Measurements from ENCODE around the gene ANKRD7.

The ANKRD7 gene, protein sequence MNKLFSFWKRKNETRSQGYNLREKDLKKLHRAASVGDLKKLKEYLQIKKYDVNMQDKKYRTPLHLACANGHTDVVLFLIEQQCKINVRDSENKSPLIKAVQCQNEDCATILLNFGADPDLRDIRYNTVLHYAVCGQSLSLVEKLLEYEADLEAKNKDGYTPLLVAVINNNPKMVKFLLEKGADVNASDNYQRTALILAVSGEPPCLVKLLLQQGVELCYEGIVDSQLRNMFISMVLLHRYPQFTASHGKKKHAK
- total RNA-seq: 0 to 0.74 (median 0.19) reads per million in 9 experiments

DNA sequence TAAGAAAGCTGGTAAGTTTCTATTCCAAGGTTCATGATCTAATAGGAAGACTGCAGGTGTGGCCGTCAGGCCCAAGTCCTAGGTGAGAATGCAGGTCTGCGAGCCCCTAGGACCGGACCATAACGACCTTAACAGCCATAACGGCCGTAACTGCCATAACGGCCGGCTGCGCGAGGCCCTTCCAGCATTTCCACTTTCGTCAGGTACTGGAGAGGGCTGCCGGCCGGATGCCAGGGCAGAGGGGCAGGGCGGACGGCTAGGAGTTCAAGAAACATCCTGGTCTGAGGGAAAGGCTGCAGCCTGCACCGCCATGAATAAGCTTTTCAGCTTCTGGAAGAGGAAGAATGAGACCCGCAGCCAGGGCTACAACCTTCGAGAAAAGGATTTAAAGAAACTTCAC, at the start of gene ANKRD7:
Gene ANKRD7 (plus strand): TSS at position 184 of the 400 bp plus-strand sequence. CDS start 127 bp downstream, at position 311.
- Mint-ChIP-seq H3K36me3 (ENCODE audit: insufficient read depth) (no peaks in the 10 kb centered on the region), H3K27ac (no peak within 1 kb of the TSS), H3K4me1 (ENCODE audit: low read depth in 2 of 2) (no peaks in the 10 kb centered on the region), H3K4me3 (no peak within 1 kb of the TSS), H3K27me3 (peaks cover 0 to 15% of the 10 kb centered on the region in 2 donors), H3K9me3 (no peaks in the 10 kb centered on the region)
- no peak for DNase-seq
- no peak for ATAC-seq (replicated peaks)

DNA sequence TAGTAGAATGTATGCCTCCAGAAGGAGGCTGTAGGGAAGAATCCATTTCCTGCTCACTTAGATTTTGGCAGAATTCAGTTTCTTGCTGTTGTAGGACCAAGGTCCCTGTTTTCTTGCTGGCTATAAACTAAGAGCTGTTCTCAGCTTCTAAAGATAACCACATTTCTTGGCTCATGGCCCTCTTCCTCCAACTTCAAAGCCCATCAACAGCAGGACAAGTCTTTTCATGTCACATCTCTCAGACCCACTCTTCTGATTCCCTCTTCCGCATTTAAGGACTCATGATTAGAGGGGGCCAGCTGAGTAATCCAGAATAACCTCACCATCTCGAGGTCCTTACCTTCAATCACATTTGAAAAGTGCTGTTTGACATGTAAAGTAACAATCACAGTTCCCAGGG, 48.8 kb upstream of the ANKRD7 start:
- Mint-ChIP-seq H3K9me3 (no peaks in the 10 kb centered on the region), H3K27me3 (peaks cover 24 to 29% of the 10 kb centered on the region in 2 donors), H3K4me1 (ENCODE audit: low read depth in 2 of 2) (no peaks in the 10 kb centered on the region), H3K4me3 (no peak overlapping the region), H3K27ac (no peak overlapping the region), H3K36me3 (ENCODE audit: insufficient read depth) (peaks cover 8% of the 10 kb centered on the region)
- DNase-seq: no peak
- ATAC-seq (replicated peaks): no peak

DNA sequence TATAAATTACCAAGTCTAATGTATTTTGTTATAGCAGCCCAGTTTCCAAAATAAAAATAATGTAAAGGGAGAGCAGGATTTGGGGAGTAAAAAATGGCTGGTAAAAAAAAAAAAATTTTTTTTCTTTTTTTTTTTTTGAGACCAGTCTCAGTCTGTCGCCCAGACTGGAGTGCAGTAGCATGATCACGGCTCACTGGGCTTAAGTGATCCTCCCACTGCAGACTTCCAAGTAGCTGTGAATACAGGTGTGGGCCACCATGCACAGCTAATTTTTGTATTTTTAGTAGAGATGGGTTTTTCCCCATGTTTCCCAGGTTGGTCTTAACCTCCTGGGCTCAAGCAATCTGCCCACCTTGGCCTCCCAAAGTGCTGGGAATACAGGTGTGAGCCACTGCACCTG, 45.3 kb upstream of the ANKRD7 start:
- Mint-ChIP-seq H3K9me3 (no peaks in the 10 kb centered on the region), H3K27me3 (peaks cover 0 to 10% of the 10 kb centered on the region in 2 donors), H3K4me3 (no peak overlapping the region), H3K4me1 (ENCODE audit: low read depth in 2 of 2) (peaks cover 4 to 8% of the 10 kb centered on the region in 2 donors), H3K36me3 (ENCODE audit: insufficient read depth) (peaks cover 26% of the 10 kb centered on the region), H3K27ac (no peak overlapping the region)
- ATAC-seq (replicated peaks) (no peak), DNase-seq (no peak)

DNA sequence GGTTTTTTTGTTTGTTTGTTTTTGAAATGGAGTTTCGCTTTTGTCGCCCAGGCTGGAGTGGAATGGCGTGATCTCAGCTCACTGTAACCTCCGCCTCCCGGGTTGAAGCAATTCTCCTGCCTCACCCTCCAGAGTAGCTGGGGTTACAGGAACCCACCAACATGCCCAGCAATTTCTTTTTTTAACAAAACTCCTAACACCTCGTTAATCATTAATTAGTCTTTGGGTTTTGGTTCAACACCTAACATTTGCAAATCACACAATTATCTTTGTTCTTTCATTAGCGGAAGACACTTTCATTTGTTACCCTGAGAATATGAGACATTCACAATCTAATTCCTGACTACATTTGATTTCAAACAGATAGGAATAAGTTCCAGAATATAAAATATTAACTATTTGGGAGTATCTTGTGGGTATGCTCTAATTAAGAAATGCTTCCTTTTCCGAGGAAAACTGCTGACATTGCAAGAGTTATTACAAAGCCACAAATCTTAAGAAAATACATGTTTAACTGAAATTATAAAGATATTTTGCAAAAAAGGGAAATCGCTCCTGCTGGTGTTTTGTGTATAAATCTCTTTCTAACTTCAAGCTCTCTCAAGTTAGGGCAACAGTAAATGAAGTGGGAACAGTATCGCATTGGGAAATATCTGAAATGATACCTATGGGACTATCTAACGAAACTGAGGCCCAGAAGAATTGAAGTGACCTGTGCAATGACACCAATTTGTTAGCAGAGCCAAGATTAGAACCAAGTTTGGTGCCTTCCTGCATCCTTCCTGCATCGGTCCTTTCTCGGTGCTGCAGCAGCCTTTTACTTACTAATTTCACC, 41.7 kb upstream of the ANKRD7 start:
- H3K4me1 Mint-ChIP-seq (ENCODE audit: low read depth in 2 of 2): peaks cover 18 to 31% of the 10 kb centered on the region in 2 donors

DNA sequence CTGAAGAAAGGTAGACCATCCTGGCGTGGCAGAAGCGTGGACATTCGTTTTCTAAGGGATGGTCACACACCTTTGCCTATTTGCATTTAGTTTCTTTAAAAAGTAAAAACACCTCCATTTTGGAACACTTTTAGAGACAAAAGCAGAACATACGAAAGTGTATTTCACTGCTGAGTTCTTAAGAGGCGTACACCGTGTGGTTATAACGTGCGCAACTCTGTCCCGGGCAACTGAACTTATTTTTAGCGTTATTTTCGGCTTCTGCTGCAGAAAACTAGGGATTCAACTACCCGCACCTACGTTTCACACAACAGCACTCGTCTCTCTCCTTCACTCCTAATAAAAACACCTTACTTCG, 41.1 kb upstream of the ANKRD7 start:
- peak overlapping the region; percentile 88 to 92 for H3K4me3 Mint-ChIP-seq
- H3K27ac Mint-ChIP-seq: peak overlapping the region; percentile 95 to 99
- peak; percentile 14 for ATAC-seq (replicated peaks)
- peaks cover 18 to 35% of the 10 kb centered on the region in 2 donors for H3K4me1 Mint-ChIP-seq (ENCODE audit: low read depth in 2 of 2)
- H3K27me3 Mint-ChIP-seq: no peaks in the 10 kb centered on the region
- peaks cover 41% of the 10 kb centered on the region for H3K36me3 Mint-ChIP-seq (ENCODE audit: insufficient read depth)
- DNase-seq: no peak
- H3K9me3 Mint-ChIP-seq: no peaks in the 10 kb centered on the region

More for the DNA sequence above, 41.7 kb upstream of the ANKRD7 start:
- DNase-seq (no peak), ATAC-seq (replicated peaks) (no peak)
- Mint-ChIP-seq H3K27me3 (no peaks in the 10 kb centered on the region), H3K9me3 (no peaks in the 10 kb centered on the region), H3K4me3 (peak overlapping the region; percentile 88 to 92), H3K27ac (peak overlapping the region; percentile 95 to 99), H3K36me3 (ENCODE audit: insufficient read depth) (peaks cover 37% of the 10 kb centered on the region)

DNA sequence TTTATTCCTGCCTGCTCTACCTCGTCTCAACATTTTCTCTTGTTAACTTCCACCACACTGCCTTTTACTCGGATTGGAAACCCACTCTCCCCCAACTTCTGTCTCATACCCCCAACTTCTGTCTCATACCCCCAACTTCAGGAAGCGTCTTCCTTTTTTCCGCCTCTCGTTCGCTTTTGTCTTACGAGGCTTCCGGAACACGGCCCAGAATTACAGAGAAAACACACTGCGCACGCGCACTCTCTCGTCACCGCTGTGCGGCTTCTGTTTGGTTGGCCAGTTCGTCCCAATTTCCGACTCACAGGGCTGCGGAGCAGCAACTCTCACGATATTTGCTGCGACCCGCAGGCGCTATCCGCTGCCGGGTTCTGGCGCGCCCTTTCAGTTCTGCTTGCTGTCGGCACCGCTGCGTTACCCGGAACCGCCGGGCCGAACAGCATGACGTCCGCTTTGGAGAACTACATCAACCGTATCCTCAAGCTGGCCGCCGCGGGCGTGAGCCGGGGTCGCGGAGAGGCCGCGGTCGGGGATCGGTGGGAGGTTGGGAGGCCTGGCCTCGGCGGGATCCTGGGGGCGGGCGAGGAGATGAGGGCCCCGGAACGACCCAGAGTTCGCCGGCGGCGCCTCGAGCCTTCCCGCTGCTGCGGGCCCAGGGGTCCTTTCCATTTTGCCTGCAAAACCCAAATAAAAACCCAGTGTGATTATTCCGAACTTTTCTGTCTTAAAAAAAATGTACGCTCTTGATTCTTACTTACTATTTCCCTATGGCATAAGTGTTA, 40.5 kb upstream of the ANKRD7 start, which contains the start of gene LSM8:
Gene LSM8 (plus strand): TSS at position 379 of the 779 bp plus-strand sequence. CDS start 60 bp downstream, at position 439.
- Mint-ChIP-seq H3K27me3 (no peaks in the 10 kb centered on the region), H3K4me3 (peak within 1 kb of the TSS; percentile 88 to 92), H3K4me1 (ENCODE audit: low read depth in 2 of 2) (peaks cover 18 to 35% of the 10 kb centered on the region in 2 donors), H3K27ac (peak within 1 kb of the TSS; percentile 95 to 99), H3K9me3 (no peaks in the 10 kb centered on the region), H3K36me3 (ENCODE audit: insufficient read depth) (peaks cover 47% of the 10 kb centered on the region)
- DNase-seq (peak; percentile 95 to 96 (median 96)), ATAC-seq (replicated peaks) (peak; percentile 97)

DNA sequence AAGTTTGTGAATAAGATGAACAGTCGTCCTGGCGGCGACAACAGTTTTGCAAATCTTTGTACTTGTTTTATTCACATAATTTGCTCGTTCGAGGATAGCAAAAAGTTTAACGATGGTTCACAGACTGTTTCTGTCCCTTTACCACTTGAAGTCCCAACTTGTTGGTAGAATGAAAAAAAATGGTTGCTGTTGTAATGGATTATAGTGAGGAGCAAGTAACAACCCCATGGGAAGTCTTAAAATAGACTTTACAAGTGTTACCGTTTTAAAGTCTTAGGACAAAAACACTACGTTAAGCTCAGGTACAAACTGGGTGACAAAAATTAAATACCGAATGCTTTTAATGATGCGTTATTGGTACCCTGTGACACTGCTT, 40.0 kb upstream of the ANKRD7 start:
- Mint-ChIP-seq H3K4me1 (ENCODE audit: low read depth in 2 of 2) (peaks cover 18 to 35% of the 10 kb centered on the region in 2 donors), H3K27ac (peak overlapping the region; percentile 95 to 99), H3K9me3 (no peaks in the 10 kb centered on the region), H3K27me3 (no peaks in the 10 kb centered on the region), H3K36me3 (ENCODE audit: insufficient read depth) (peaks cover 52% of the 10 kb centered on the region), H3K4me3 (peak overlapping the region; percentile 88 to 92)
- DNase-seq (no peak), ATAC-seq (replicated peaks) (no peak)

DNA sequence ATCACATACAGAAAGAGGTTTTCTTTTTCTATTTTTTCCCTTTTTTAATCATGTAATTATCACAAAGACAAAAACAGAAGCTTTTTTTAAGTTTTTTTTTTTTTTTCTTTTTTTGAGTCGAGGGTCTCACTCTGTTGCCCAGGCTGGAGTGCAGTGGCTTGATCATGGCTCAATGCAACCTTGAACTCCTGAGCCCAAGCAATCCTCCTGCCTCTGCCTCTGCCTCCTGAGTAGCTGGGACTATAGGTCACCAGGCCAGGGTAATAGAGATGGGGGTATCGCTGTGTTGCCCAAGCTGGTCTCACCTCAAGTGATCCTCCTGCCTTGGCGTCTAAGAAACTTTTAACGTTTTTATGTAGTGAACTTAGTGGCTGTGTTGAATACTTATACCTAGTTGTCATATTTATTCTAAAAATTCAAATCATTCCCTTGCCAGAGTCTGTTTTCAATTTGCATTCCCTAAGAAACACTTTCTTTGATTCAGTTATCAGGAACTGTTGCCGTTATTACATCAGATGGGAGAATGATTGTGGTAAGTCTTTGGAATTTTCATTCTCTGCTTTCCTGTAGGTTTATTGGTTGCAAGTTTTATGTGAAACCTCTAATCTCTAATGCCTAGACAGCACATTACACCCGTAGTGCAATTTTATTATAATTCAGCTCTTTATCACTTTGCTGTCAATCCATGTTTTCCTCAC, 39.2 kb upstream of the ANKRD7 start:
- peaks cover 18 to 35% of the 10 kb centered on the region in 2 donors for H3K4me1 Mint-ChIP-seq (ENCODE audit: low read depth in 2 of 2)
- no peaks in the 10 kb centered on the region for H3K27me3 Mint-ChIP-seq
- H3K27ac Mint-ChIP-seq: peak overlapping the region; percentile 95 to 99
- peak overlapping the region; percentile 88 to 92 for H3K4me3 Mint-ChIP-seq
- H3K36me3 Mint-ChIP-seq (ENCODE audit: insufficient read depth): peaks cover 57% of the 10 kb centered on the region
- no peaks in the 10 kb centered on the region for H3K9me3 Mint-ChIP-seq
- ATAC-seq (replicated peaks) (no peak), DNase-seq (no peak)

DNA sequence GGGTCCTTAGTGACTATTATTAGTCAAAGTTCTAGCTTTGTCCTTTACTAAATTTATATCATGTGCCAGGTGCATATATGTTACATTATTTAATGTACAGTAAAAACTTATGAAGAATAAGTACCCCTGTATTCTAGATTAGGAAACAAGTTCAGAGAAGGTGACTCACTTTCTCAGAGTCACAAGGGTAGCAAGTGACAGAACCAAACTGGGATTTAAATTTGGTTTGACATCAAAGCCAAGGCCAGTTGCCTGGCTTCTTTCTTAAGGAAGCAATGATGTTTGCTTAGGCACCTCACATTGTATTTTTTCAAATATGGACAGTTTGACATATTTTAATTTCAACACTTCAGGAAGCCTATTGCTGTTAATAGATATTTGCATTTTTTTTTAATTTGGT, 38.0 kb upstream of the ANKRD7 start:
- Mint-ChIP-seq H3K4me1 (ENCODE audit: low read depth in 2 of 2) (peaks cover 18 to 35% of the 10 kb centered on the region in 2 donors), H3K36me3 (ENCODE audit: insufficient read depth) (peaks cover 66% of the 10 kb centered on the region)

DNA sequence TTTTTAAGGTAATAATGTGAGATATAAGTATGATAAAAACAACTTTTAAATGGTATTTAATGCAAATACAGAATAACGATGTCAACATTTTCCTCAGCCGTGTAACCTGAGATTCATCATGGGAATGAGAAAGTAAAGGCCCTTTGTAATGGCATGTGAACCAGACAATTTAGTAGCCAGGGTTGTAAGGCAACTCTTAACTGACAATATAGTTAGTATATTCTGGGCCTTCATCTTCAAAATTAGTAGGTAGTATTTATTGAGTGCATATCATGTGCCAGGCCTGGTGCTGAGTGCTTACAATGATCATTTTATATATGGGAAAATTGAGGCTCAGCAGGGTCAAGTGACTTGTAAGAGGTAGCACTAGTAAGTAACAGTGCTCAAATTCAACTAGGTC, 29.9 kb upstream of the ANKRD7 start:
- Mint-ChIP-seq H3K27ac (no peak overlapping the region), H3K9me3 (no peaks in the 10 kb centered on the region), H3K4me1 (ENCODE audit: low read depth in 2 of 2) (peaks cover 3 to 8% of the 10 kb centered on the region in 2 donors), H3K36me3 (ENCODE audit: insufficient read depth) (peaks cover 32% of the 10 kb centered on the region), H3K4me3 (no peak overlapping the region), H3K27me3 (no peaks in the 10 kb centered on the region)
- no peak for DNase-seq
- no peak for ATAC-seq (replicated peaks)

More for the DNA sequence above, 38.0 kb upstream of the ANKRD7 start:
- peak overlapping the region; percentile 25 to 92 for H3K4me3 Mint-ChIP-seq
- peak overlapping the region; percentile 26 to 99 for H3K27ac Mint-ChIP-seq
- H3K9me3 Mint-ChIP-seq: no peaks in the 10 kb centered on the region
- no peak for DNase-seq
- no peaks in the 10 kb centered on the region for H3K27me3 Mint-ChIP-seq
- no peak for ATAC-seq (replicated peaks)

DNA sequence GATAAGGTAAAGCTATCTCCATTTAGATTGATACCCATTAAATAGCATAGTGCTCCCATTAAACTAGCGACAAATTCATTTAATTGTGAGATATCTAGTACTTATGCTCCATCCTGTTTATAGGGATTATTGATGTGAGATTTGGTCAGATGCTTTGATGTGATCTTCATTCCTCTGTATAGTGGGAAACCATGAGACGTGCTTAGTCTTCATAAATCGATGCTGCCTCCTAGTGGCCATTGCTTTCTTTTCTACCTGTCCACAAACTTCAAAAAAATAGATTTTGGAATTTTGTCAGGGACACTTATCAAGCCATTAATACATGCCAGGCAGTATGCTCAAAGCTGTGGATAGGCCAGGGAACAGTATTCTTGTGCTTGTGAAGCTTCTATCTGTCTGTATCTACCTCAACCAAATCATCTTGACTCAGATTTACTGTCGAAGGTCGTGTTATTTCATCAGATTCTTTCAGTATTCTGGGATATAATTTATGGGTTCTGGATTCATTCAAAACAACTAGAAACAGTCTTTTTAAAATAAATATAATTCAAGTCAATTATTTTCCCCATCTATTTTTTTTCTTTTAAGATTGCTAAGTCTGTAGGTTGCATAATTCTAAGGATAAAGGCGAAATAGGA, 28.5 kb upstream of the ANKRD7 start:
- H3K27me3 Mint-ChIP-seq: no peaks in the 10 kb centered on the region
- no peaks in the 10 kb centered on the region for H3K9me3 Mint-ChIP-seq
- peaks cover 3 to 8% of the 10 kb centered on the region in 2 donors for H3K4me1 Mint-ChIP-seq (ENCODE audit: low read depth in 2 of 2)
- peak; percentile 88 for ATAC-seq (replicated peaks)
- H3K36me3 Mint-ChIP-seq (ENCODE audit: insufficient read depth): peaks cover 20% of the 10 kb centered on the region
- DNase-seq: peak; percentile 47 to 58 (median 51)
- no peak overlapping the region for H3K4me3 Mint-ChIP-seq
- peak overlapping the region; percentile 68 to 78 for H3K27ac Mint-ChIP-seq

DNA sequence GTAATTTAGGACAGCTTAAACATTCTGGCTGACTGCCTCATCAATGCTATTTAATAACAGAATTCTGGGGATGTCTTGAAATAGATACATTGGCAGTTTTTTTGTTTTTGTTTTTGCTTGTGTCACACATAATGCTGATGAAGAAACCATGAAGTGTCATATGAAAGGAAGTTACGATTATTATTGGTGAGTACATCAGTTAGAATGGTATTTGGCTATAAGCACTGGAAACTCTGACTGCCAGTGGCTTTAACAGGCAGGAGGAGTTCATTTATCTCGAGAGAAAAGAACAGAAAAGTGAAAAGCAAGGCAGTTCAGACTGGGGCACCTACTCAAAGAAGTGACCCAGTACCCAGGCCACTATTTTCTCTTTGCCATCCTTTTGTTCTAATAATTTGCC, 22.4 kb upstream of the ANKRD7 start:
- no peaks in the 10 kb centered on the region for H3K9me3 Mint-ChIP-seq
- no peaks in the 10 kb centered on the region for H3K4me1 Mint-ChIP-seq (ENCODE audit: low read depth in 2 of 2)
- no peak overlapping the region for H3K27ac Mint-ChIP-seq
- DNase-seq (no peak), ATAC-seq (replicated peaks) (no peak)
- H3K4me3 Mint-ChIP-seq: no peak overlapping the region
- H3K27me3 Mint-ChIP-seq: no peaks in the 10 kb centered on the region
- no peaks in the 10 kb centered on the region for H3K36me3 Mint-ChIP-seq (ENCODE audit: insufficient read depth)

Data from effector memory CD8-positive, alpha-beta T cell (primary cell).